Measurements from ENCODE around the gene OSBPL3.

OSBPL3 gene

GRCh38 chr7:24896031-24896501 is 83.9 kb downstream of the OSBPL3 start:
- TF ChIP-seq EZH2 (IDR thresholded peaks at IDR 0.05), result no peak
- no peak for TF ChIP-seq POLR2AphosphoS5 (IDR thresholded peaks at IDR 0.05; ENCODE audit: borderline replicate concordance, low read depth, low read length)
- TF ChIP-seq FOXP2 (optimal IDR thresholded peaks at IDR 0.05; ENCODE audit: control extremely low read depth, extremely low read length, insufficient read depth), result no peak
- Histone ChIP-seq H3K4me3 (no peak overlapping the region), H3K9ac (ENCODE audit: insufficient read length) (no peak overlapping the region), H3K9me3 (ENCODE audit: low read depth, low read length) (no peaks in the 10 kb centered on the region), H3K27ac (no peak overlapping the region), H3K36me3 (ENCODE audit: insufficient read depth, low read length) (no peaks in the 10 kb centered on the region)
- no peak for DNase-seq (ENCODE audit: low read depth, low spot score)

- Histone ChIP-seq H3K27ac (no peak overlapping the region), H3K9me3 (ENCODE audit: low read depth, low read length) (no peaks in the 10 kb centered on the region), H3K9ac (ENCODE audit: insufficient read length) (no peak overlapping the region), H3K4me3 (no peak overlapping the region), H3K36me3 (ENCODE audit: insufficient read depth, low read length) (no peaks in the 10 kb centered on the region)
- no peak for DNase-seq (ENCODE audit: low read depth, low spot score)
- TF ChIP-seq POLR2AphosphoS5 (IDR thresholded peaks at IDR 0.05; ENCODE audit: borderline replicate concordance, low read depth, low read length) (no peak), EZH2 (IDR thresholded peaks at IDR 0.05) (no peak), FOXP2 (optimal IDR thresholded peaks at IDR 0.05; ENCODE audit: control extremely low read depth, extremely low read length, insufficient read depth) (no peak)
Measured at GRCh38 chr7:24894429-24895221, 85.4 kb downstream of the OSBPL3 start.

- no peak for DNase-seq (ENCODE audit: low read depth, low spot score)
- H3K9ac ChIP-seq (ENCODE audit: insufficient read length), result no peak overlapping the region
- no peak overlapping the region for H3K27ac ChIP-seq
- H3K9me3 ChIP-seq (ENCODE audit: low read depth, low read length), result no peaks in the 10 kb centered on the region
- H3K36me3 ChIP-seq (ENCODE audit: insufficient read depth, low read length), result no peaks in the 10 kb centered on the region
- no peak overlapping the region for H3K4me3 ChIP-seq
- no peak for TF ChIP-seq POLR2AphosphoS5 (IDR thresholded peaks at IDR 0.05; ENCODE audit: borderline replicate concordance, low read depth, low read length)
- no peak for TF ChIP-seq FOXP2 (optimal IDR thresholded peaks at IDR 0.05; ENCODE audit: control extremely low read depth, extremely low read length, insufficient read depth)
Measured at GRCh38 chr7:24891311-24891735, 88.7 kb downstream of the OSBPL3 start.

DNA sequence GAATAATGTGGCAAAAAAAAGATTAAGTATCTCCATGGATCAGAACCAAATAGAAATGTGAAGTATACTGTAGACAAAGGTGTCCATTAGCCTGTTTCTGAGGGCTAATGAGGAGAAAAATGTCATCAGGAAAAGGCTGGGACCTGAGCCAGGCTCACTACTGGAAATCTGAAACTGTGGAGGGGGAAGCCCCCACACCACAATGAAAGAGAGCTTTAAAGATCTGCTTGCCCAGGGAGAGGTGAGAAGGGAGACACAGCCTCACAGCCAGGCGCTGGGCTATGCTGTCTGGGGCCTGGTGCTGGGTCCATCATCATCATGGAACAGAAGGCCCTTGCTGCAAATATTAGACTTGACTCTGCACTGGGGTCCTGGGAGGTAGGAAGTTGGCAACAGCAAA is 90.4 kb downstream of the OSBPL3 start:
- no peak overlapping the region for H3K4me3 ChIP-seq
- no peak overlapping the region for H3K9ac ChIP-seq (ENCODE audit: insufficient read length)
- TF ChIP-seq POLR2AphosphoS5 (IDR thresholded peaks at IDR 0.05; ENCODE audit: borderline replicate concordance, low read depth, low read length) (no peak), EZH2 (IDR thresholded peaks at IDR 0.05) (no peak), FOXP2 (optimal IDR thresholded peaks at IDR 0.05; ENCODE audit: control extremely low read depth, extremely low read length, insufficient read depth) (no peak)
- DNase-seq (ENCODE audit: low read depth, low spot score), result no peak
- H3K9me3 ChIP-seq (ENCODE audit: low read depth, low read length), result no peaks in the 10 kb centered on the region
- H3K36me3 ChIP-seq (ENCODE audit: insufficient read depth, low read length), result no peaks in the 10 kb centered on the region
- H3K27ac ChIP-seq, result no peak overlapping the region

- Histone ChIP-seq H3K4me3 (no peak overlapping the region), H3K27ac (no peak overlapping the region), H3K36me3 (ENCODE audit: insufficient read depth, low read length) (no peaks in the 10 kb centered on the region), H3K9me3 (ENCODE audit: low read depth, low read length) (no peaks in the 10 kb centered on the region), H3K9ac (ENCODE audit: insufficient read length) (no peak overlapping the region)
- DNase-seq (ENCODE audit: low read depth, low spot score), result no peak
- TF ChIP-seq EZH2 (IDR thresholded peaks at IDR 0.05) (no peak), POLR2AphosphoS5 (IDR thresholded peaks at IDR 0.05; ENCODE audit: borderline replicate concordance, low read depth, low read length) (no peak), FOXP2 (optimal IDR thresholded peaks at IDR 0.05; ENCODE audit: control extremely low read depth, extremely low read length, insufficient read depth) (no peak)
Measured at GRCh38 chr7:24888653-24889052, 91.3 kb downstream of the OSBPL3 start.

DNA sequence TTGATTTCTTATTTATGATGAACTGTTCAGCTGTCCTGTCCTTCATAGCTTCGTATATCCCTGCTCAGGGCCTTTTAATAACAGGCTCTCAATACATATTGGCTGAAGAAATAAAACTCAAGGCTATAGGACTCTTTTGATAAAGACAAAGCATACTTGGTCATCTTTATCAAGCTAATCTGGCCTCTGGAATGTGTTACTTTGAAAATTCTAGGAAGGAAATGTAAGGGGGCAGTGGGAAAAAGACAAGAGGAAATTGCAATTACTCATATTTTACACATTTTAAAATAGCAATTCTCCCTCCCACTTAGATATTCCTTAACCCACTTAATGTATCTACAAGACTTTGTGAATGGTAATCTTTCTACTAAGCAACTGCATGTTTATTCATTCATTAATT is 94.3 kb downstream of the OSBPL3 start:
- DNase-seq (ENCODE audit: low read depth, low spot score), result no peak
- no peaks in the 10 kb centered on the region for H3K9me3 ChIP-seq (ENCODE audit: low read depth, low read length)
- no peak overlapping the region for H3K27ac ChIP-seq
- H3K9ac ChIP-seq (ENCODE audit: insufficient read length), result no peak overlapping the region
- TF ChIP-seq FOXP2 (optimal IDR thresholded peaks at IDR 0.05; ENCODE audit: control extremely low read depth, extremely low read length, insufficient read depth), result no peak
- TF ChIP-seq POLR2AphosphoS5 (IDR thresholded peaks at IDR 0.05; ENCODE audit: borderline replicate concordance, low read depth, low read length), result no peak
- no peak for TF ChIP-seq EZH2 (IDR thresholded peaks at IDR 0.05)
- no peaks in the 10 kb centered on the region for H3K36me3 ChIP-seq (ENCODE audit: insufficient read depth, low read length)
- H3K4me3 ChIP-seq, result no peak overlapping the region

DNA sequence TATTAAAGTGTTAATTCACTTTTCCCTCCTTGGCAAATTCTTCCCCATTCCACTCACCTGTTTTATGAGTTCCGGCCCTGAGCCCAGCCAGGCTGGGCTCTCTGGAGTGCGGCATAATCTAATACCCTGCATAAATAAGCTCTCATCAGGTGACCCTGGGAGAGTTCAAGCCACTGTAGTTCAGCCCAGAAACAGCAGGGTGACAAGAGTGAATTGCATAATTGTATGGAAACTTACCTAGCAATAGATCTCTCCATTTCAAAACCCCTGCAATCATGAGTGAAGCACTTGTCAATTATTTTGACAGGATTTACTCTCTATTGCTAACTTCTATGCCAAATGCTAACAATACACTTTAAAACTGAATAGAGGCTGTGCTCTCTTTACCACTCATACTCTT is 94.7 kb downstream of the OSBPL3 start:
- no peak for TF ChIP-seq EZH2 (IDR thresholded peaks at IDR 0.05)
- no peaks in the 10 kb centered on the region for H3K36me3 ChIP-seq (ENCODE audit: insufficient read depth, low read length)
- DNase-seq (ENCODE audit: low read depth, low spot score), result no peak
- H3K9ac ChIP-seq (ENCODE audit: insufficient read length), result no peak overlapping the region
- H3K4me3 ChIP-seq, result no peak overlapping the region
- no peak overlapping the region for H3K27ac ChIP-seq
- no peaks in the 10 kb centered on the region for H3K9me3 ChIP-seq (ENCODE audit: low read depth, low read length)

DNA sequence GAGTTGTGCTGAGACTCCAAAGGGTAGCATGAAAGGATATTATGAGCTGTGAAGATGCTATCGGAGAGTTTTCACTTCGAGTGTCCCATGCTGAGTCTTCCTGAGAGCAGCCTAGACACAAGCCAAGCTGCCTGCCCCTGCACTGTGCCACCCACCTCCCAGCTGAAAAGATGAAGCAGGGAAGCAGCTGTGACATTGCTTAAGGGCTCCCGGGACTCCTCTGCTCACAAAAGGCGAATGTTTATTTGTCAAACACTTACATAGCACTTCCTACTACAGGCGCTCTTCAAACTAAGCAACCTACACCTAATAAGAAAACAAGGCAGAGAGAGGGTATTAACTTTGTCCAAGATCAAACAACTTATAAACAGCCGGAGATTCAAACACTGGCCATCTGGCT is 95.6 kb downstream of the OSBPL3 start:
- H3K9ac ChIP-seq (ENCODE audit: insufficient read length), result no peak overlapping the region
- TF ChIP-seq EZH2 (IDR thresholded peaks at IDR 0.05) (no peak), POLR2AphosphoS5 (IDR thresholded peaks at IDR 0.05; ENCODE audit: borderline replicate concordance, low read depth, low read length) (no peak), FOXP2 (optimal IDR thresholded peaks at IDR 0.05; ENCODE audit: control extremely low read depth, extremely low read length, insufficient read depth) (no peak)

DNA sequence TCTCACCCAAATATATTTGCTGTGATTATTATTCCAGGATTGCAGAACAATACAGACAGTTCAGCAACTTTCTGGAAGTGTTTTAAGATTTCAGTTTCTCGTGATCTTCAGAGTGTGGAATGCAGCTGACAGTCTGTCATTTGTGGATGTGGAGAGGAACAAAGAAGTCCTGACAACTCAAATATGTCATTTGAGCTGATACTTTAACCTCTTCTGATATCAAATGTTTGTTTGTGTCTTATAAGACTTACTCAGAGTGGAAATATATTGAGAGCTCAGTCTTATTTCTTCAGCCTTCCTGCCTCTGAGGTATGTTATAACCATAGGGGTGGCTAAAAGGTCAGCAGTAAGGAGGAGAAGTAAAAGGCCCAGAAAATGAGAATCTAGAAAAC is 96.4 kb downstream of the OSBPL3 start:
- Histone ChIP-seq H3K36me3 (ENCODE audit: insufficient read depth, low read length) (no peaks in the 10 kb centered on the region), H3K27ac (no peak overlapping the region), H3K4me3 (no peak overlapping the region)

More for the DNA sequence above, 95.6 kb downstream of the OSBPL3 start:
- H3K36me3 ChIP-seq (ENCODE audit: insufficient read depth, low read length), result no peaks in the 10 kb centered on the region
- DNase-seq (ENCODE audit: low read depth, low spot score), result no peak
- H3K27ac ChIP-seq, result no peak overlapping the region
- H3K4me3 ChIP-seq, result no peak overlapping the region
- no peaks in the 10 kb centered on the region for H3K9me3 ChIP-seq (ENCODE audit: low read depth, low read length)

More for the DNA sequence above, 96.4 kb downstream of the OSBPL3 start:
- H3K9ac ChIP-seq (ENCODE audit: insufficient read length), result no peak overlapping the region
- H3K9me3 ChIP-seq (ENCODE audit: low read depth, low read length), result no peaks in the 10 kb centered on the region
- DNase-seq (ENCODE audit: low read depth, low spot score), result no peak
- TF ChIP-seq EZH2 (IDR thresholded peaks at IDR 0.05) (no peak), POLR2AphosphoS5 (IDR thresholded peaks at IDR 0.05; ENCODE audit: borderline replicate concordance, low read depth, low read length) (no peak), FOXP2 (optimal IDR thresholded peaks at IDR 0.05; ENCODE audit: control extremely low read depth, extremely low read length, insufficient read depth) (no peak)
